HG03558 (cell line): ENCODE results near the gene MKLN1.
"Not testable (repeated sequence)": the region's sequence is repeated elsewhere in the genome, so short reads cannot be mapped to it uniquely, and the experiment has no call there.

Experiments
- ATAC-seq: cut with Tn5 transposase; IDR thresholded peaks from one replicate; pipeline ENCODE4 v1.9.1; 2021; ENCODE audit warnings: moderate number of reproducible peaks; ENCODE audit not compliant: unreplicated experiment; ENCODE audit errors: extremely low read depth

MKLN1 gene

DNA sequence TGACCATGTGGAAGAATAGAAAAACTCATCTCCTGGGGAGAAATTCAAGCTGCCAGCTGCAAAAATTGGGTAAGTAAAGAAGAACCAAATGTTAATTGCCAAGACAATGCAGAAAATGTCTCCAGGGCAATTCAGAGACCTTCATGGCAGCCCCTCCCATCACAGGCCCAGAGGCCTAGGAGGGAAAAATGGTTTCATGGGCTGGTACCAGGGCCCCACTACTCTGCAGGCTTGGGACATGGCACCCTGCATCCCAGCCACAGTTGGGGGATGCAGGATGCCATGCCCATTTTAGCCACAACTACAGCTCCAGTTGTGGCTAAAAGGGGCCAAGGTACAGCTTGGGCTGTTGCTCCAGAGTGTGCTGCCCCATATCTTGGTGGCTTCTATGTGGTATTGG is 20.9 kb upstream of the MKLN1 start:
- ATAC-seq = no peak

DNA sequence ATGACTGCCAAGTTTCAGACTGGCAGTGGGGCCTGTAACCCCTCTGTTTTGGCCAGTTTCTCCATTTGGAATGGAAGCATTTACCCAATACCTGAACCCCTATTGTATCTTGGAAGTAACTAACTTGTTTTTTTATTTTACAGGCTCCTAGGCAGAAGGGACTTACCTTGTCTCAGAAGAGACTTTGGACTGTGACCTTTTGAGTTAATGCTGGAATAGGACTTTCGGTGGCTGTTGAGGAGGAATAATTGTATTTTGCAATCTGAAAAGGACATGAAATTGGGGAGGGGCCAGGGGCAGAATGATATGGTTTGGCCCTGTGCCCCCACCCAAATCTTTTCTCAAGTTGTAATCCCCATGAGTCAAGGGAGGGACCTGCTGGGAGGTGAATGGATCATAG is 20.0 kb upstream of the MKLN1 start:
- no peak for ATAC-seq

DNA sequence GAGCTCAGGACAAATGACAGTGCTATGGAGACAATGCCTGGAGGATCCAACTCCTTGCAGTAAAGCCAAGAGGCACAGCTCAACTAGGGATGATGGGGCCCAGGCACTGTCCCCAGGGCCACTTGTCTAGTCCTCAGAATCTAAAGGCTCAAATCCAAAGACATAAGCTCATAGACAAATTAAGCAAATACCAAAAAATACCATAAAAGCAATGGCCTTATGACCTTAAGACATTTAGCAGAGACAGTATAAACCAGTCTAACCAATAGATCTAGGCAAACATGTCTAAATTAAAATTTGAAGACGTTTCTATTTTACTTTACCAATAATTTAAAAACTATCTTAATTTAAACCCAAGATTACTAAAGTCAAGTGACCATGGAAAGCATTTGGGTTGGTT is 14.8 kb upstream of the MKLN1 start:
- ATAC-seq = no peak

DNA sequence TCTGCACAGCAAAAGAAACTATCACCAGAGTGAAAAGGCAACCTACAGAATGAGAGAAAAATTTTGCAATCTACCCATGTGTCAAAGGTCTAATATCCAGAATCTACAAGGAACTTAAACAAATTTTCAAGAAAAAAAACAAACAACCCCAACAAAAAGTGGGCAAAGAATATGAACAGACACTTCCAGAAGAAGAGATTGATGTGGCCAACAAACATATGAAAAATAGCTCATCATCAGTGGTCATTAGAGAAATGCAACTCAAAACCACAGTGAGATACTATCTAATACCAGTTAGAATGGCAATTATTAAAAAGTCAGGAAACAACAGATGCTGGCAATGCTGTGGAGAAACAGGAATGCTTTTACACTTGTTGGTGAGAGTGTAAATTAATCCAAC is 7.1 kb upstream of the MKLN1 start:
- no peak for ATAC-seq

DNA sequence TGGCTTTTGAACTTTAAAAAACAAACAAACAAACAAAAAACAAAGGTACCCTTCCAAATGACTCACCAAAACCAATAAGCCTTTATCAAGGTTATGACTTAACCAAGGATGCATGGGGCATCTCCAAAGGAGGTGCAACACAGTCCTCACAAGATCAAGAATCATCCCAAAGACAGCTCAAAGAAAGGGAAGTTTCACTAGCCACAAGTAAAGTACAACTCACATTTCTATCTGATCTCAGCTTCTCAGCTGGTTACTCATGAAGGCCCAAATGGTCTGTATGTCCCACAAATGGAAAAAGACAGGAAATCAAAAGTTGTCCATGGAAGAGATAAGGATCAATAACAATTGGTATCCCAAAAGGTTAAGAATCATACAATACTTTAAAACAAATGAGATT is 6.0 kb upstream of the MKLN1 start:
- ATAC-seq = no peak

DNA sequence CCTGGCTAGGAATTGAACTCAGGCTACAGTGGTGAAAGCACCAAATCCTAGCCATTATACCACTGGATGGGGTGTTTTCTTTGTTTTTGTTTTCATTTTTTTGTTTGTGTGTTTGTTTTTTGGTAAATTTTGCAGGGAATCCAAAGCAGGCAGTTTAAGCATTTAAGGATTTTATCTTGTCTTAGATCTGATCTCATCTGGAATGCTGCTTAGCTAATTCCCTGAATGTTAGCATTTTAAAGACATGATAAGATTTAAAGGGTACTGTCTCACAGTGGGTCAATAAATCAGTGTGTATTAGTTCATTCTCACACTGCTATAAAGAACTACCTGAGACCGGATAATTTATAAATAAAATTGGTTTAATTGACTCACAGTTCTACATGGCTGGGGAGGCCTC is 5.6 kb upstream of the MKLN1 start:
- no peak for ATAC-seq

DNA sequence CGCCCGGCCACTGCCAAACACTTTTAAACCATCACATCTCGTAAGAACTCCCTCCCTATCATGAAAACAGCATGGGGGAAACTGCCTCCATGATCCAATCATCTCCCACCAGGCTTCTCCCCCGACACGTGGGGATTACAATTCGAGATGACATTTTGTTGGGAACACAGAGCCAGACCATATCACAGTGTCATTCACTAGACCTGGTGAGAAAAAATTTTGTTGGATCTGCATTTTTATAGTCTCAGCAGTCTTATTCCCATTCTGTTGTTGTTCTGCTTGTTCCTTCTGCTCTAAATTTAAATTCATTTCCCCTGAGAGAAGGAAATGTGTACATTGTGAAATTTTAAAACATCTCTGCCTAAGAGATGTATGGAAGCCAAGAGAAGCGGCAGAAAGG is 4.8 kb upstream of the MKLN1 start:
- no peak for ATAC-seq

DNA sequence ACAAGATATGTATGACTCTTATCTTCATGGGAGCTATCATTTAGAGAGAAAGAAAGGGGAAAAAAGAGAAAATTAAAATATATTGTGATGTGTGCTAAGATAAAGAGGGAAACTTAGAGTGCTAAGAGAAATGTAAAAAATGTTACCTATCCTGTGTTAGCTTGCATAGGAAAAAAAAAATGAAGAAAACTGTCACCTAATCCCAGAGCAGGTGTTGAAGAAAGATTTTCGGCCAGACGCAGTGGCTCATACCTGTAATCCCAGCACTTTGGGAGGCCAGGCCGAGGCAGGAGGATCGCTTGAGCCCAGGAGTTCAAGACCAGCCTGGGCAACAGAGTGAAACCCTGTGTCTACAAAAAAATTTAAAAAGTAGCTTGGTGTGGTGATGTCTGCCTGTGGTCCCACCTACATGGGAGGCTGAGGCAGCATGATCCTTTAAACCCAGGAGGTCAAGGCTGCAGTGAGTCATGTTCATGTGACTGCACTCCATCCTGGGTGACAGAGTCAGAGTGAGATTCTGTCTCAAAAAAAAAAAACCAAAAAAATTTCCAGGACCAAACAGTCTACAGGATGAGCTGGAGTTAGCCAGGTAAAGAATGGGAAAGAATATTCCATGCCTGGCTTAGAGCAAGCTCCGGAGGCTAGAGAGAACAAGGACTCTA is 2.4 kb upstream of the MKLN1 start:
- ATAC-seq = no peak

DNA sequence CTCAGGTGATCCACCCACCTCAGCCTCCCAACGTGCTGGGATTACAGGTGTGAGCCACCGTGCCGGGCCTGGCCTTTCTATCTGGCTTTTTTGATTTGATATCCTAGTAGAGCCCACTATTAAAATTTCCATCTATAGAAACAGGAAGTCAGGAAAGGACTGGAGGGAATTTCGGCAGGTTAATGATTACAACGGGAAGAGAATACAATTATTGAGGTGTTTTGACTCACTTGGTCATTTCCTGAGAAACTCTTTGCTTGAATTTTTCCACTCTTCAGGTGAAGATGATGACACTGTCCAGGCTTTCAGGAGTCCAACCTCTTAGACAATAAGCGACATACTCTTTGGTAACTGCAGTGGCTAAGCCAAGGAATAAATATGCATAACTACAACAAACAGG is 1.1 kb upstream of the MKLN1 start:
- no peak for ATAC-seq

DNA sequence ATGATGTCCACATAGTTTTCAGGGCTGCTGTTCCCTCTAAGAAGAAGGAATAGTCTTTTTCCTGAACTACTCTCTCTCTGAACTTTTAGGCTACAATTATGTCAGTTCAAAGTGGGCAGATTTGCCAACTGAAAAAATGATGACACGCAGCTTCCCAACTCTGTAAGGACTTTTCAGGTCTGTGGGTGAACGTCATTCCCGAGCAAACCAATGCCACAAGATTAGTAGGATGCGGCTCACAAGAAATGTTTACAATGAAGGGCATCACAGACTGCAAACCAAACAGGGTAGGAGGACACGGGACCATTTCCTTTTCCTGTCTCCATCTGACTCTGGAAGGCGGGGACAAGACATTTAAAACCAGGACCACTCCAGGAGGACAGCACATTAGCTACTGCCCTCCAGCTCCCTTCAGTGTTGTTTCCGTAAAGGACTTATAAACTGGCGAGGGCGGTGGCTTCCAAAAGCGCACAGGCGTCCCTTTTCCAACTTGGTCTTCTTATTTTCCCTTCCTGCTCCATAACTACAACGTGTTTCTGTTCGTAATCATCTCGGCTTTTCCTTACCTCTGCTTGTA is 539 bp upstream of the MKLN1 start:
- ATAC-seq = no peak

DNA sequence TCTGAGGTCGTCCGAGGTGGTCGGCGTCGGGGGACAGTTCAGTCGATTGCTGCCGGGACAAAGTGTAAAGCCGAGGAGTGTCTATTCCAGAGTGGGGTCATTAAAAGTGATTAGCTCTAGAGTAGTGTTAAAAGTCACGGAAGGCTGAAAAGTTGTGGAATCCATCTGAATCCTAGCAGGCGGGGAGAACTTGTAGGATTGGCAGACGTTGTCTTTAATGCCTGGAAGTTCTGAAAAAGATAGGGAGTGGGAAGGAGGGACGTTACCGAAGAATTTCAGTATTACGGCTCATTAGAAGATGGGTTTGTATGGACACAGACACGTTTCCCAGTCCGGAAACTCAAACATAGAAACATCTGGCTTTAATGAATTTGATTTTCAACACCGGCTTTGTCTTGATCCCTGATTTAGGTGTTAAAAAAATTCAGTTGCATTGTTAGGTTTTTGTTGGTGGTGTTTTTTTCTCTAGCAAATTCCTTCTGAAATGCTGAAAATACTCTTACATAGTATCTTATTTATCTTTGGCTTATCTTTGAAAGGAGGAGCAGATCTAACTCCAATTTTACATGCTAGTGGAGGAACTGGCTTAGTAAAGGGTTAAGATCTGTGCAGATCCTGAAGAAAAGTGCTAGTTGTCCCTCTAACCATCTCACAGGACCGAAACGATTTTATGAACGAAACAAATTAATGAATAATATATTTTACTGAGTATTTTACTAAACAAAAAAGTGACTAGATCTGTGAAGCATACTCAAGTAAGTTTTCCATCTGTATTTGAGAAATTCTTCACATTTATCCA is 900 bp downstream of the MKLN1 start:
- no peak for ATAC-seq

DNA sequence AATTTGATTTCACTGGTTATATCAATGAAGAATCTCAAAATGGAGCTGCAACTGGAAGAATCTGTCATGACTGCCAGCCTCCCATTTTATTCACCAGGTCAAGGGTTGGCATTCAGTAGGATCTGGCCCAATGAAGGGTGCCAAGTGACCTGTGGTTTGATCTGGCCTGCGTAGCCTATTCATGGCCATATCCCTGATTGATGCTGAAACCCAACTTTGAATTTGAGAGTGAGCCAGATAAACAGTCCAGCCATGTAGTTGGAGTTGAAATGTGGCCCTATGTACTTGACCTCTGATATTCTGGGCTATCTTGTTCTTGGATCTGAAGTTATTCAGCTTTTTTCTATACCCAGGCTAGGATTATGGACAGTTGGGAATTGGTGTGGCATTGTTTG is 1.5 kb downstream of the MKLN1 start:
- ATAC-seq = no peak

DNA sequence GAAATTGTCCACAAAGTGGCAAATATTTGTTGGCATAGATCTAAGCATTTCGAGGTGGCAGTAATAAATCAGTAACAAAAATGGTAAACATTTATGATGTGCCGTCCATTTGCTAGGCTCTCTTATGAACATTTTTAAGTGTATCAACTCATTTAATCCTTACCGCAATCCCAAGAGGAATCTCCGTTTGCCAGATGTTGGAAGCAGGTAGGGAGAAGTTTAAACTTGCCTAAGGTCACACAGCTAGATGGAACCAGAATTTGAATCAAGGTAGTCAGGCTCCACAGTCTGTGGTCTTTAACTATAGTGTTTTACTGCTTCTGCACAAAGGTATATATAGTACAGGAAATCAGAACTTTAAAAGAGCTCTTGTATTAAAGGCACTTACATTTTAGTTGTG is 2.6 kb downstream of the MKLN1 start:
- ATAC-seq = no peak

DNA sequence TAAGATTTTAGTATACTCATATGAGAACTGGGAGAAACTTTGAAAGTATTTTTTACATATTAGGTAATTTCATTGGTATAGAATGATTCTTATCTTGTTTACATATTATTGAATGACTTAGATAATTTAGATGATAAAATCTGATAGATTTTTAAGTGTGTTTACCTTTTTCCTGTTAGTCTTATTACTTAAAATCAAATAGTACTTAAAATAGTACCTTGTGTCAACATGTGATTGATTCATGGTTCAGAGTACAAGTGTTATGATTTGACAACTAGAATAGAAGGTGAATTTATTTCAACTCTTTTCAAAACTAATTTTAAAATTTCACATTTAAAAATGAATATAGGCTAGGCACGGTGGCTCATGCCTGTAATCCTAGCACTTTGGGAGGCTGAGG is 4.1 kb downstream of the MKLN1 start:
- ATAC-seq = no peak

DNA sequence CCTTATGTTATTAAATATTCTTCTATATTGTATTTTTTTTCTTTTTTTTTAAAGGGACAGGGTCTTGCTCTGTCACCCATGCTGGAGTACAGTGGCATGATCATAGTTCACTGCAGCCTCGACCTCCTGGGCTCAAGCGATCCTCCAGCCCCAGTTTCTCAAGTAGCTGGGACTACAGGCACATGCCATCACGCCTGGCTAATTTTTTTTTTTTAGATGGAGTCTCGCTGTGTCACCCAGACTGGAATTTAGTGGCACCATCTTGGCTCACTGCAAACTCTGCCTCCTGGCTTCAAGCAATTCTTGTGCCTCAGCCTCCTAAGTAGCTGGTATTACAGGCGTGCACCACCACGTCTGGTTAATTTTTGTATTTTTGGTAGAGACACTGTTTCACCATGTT is 5.1 kb downstream of the MKLN1 start:
- ATAC-seq = not testable (repeated sequence)

DNA sequence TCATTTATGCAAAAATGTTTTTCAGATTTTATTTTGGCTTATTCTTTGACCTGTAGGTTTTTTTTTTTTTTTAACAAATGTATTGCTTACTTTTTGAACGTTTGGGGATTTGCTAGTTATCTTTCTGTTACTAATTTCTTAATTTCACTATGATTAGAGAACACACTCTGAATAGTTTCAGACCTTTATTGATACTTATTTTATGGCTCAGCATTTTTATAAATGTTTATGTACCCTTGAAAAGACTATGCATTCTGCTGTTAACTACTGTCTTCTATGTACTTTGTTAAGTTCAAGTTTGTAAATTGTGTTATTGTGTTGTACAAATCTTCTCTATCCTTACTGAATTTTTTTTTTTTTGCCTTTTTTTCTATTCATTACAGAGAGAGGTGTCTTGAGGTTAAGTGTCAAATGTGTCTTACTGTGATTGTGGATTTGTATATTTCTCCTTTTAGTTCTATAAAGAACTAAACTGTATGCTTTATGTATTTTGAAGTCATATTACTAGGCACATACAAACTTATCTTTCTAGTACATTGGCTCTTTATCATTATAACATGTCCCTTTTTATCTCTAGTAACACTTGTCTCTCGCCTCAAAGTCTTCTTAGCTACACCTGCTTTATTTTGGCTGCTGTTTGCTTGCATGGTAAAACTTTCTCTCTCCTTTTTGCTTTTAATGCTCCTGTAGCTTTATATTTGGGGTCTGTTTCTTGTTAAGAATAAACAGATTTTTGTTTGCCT is 8.1 kb downstream of the MKLN1 start:
- ATAC-seq = no peak

DNA sequence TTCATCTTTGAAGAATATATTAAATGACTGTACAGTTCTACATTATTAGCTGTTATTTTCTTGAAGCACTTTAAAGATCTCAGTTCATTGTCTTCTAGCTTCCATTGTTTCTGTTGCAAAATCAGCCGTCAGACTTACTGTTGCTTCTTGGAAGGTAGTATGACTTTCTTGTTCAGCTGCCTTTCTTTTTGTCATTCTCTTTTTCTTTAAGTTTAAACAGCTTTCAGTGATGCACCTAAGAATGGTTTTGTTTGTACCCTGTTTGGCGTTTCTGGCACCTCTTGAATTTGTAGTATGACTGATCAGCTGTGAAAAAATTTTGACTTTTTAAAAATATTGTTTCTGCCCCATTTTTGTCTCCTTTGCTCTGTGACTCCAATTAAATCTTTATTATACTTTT is 9.3 kb downstream of the MKLN1 start:
- no peak for ATAC-seq

DNA sequence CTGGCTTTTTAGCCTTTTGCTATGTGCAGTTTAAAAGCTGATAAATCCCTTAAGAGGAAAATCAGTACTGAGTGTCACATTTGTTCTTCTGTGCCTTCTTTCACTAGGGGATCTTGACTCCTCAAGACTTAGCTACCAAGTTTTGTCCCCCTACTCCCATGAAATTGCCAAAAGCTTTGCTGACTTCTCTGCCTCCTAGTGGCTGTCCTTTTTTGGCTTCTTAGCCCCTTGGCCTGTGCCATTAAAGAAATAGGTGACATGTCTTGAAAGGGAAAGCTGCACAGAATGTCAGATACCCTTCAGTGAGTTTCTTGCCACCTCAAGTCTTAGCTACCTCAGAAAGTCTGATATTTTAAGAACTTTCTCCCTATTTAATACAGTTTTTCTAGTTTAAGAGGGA is 10.5 kb downstream of the MKLN1 start:
- ATAC-seq = no peak

DNA sequence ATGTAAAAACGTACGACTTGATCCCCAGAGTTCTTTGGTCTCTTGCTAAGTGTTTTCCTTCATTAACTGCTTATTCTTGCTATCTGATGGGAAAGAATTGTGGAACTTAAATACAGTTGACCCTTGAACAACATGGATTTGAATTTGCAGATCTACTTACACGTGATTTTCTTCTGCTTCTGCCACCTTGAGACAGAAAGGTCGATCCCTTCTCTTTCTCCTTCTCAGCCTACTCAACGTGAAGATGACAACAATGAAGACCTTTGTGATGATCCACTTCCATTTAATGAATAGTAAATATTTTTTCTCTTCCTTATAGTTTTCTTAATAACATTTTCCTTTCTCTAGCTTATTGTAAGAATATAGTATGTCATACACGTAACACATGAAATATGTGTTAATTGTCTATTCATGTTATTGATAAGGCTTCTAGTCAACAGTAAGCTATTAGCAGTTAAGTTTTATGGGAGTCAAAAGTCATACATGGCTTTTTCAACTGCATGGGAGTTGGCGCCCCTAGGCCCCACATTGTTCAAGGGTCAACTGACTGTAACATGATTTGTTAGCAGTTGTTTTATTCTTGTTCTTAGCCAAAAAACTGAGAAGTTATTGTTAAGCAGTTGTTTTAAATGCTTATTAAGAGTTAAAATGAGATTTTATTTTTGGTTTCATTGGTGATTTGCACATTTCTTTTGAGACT is 11.2 kb downstream of the MKLN1 start:
- no peak for ATAC-seq

DNA sequence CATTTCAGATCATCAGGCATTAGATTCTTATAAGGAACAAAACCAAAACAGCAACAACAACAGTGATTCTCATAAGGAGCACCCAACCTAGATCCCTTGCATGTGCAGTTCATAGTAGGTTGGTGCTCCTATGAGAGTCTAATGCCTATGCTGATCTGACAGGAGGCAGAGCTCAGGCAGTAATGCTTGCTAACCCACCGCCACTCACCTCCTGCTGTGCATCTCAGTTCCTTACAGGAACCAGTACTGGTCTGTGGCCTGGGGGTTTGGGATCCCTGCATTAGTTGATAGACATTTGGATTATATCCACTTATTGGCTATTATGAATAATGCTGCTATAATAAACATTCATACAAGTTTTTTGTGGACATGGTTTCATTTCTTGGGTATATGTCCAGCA is 14.0 kb downstream of the MKLN1 start:
- ATAC-seq = no peak
